HFF-Myc (cell line): ENCODE measurements around the gene STK4.
A peak's percentile ranks its signal among the peaks of the same experiment; 100 is the strongest.

Experiments
- DNase-seq: peaks from one replicate; pipeline ENCODE4 v3.0.0-alpha.2; 2011; ENCODE audit warnings: low read depth; ENCODE audit errors: extremely low read depth
- H3K4me3 ChIP-seq: replicated peaks from 2 replicates; pipeline ENCODE4 v1.5.1; 2011; ENCODE audit warnings: low read depth, mild to moderate bottlenecking, control low read depth, low read length
- CTCF ChIP-seq: IDR thresholded peaks from 2 replicates; pipeline ENCODE4 v1.5.1; 2012; ENCODE audit warnings: mild to moderate bottlenecking, low read depth, low read length, control low read depth; ENCODE audit errors: missing control alignments

The STK4 gene

GRCh38 chr20:44963325-44964215, 2.7 kb upstream of the STK4 start:
- no peak for DNase-seq
- no peak overlapping the region for H3K4me3 ChIP-seq
- TF ChIP-seq CTCF = no peak

- DNase-seq = no peak
- peak overlapping the region; percentile 96 for H3K4me3 ChIP-seq
- no peak for TF ChIP-seq CTCF
Observed at GRCh38 chr20:44965651-44966029, 672 bp upstream of the STK4 start.

- H3K4me3 ChIP-seq = peak overlapping the region; percentile 96
- no peak for DNase-seq
- no peak for TF ChIP-seq CTCF
Observed at GRCh38 chr20:44967207-44967807, 995 bp downstream of the STK4 start.

DNA sequence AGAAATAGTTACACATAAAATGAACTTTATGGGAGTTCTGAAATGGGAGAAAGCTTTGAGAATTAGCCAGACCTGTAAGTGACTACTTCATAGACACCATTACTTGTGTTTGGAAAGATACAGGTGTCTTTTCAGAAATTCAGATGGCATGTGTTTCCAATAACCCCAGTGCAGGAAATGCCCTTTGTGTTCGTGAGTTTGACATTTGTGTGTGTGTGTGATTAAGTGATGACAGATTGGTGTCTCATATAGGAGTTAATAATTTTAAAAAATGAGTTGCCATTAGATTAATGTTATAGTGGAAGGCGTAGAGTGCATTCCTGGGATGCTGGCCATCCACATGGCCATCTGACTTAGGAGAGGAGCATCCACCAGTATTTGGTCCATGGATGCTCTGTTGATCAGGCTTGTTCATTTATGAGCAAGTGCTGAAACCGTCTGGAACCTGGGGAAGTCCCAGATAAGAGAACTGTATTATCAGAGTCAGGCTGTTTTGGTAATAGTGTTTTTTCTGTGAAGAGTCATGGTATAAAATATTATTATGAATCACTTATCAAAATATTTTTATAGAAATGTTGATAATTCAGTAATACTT, 3.1 kb downstream of the STK4 start:
- no peak for TF ChIP-seq CTCF
- peak overlapping the region; percentile 96 for H3K4me3 ChIP-seq
- DNase-seq = no peak

- no peak for DNase-seq
- no peak for TF ChIP-seq CTCF
- H3K4me3 ChIP-seq = no peak overlapping the region
Observed at GRCh38 chr20:44970243-44970757, 4.0 kb downstream of the STK4 start.

GRCh38 chr20:44973053-44973452, 6.7 kb downstream of the STK4 start:
- no peak overlapping the region for H3K4me3 ChIP-seq
- no peak for TF ChIP-seq CTCF
- no peak for DNase-seq
